DMS53 treated with DMSO at 0.1 percent for 48 hours (cell line): ENCODE results near the gene MACROH2A2.
A peak's percentile ranks its signal among the peaks of the same experiment; 100 is the strongest.
"Not testable (repeated sequence)": the region's sequence is repeated elsewhere in the genome, so short reads cannot be mapped to it uniquely, and the experiment has no call there.

Source experiments
- DNase-seq: peaks from one replicate; lab custom pipeline; 2025; ENCODE audit not compliant: unreplicated experiment; lab: John Stamatoyannopoulos, UW

MACROH2A2 gene

GRCh38 chr10:70066190-70066589 lies 13.5 kb downstream of the MACROH2A2 start:
- no peak for DNase-seq

GRCh38 chr10:70067586-70067985 lies 14.9 kb downstream of the MACROH2A2 start:
- no peak for DNase-seq

- no peak for DNase-seq
Observed at GRCh38 chr10:70068925-70069324, 16.3 kb downstream of the MACROH2A2 start.

- no peak for DNase-seq
Observed at GRCh38 chr10:70069346-70069745, 16.7 kb downstream of the MACROH2A2 start.

GRCh38 chr10:70070834-70071233 lies 18.2 kb downstream of the MACROH2A2 start:
- DNase-seq, result no peak

GRCh38 chr10:70074165-70074564 lies 21.5 kb downstream of the MACROH2A2 start:
- no peak for DNase-seq

- DNase-seq, result no peak
Observed at GRCh38 chr10:70074971-70075370, 22.3 kb downstream of the MACROH2A2 start.

- peak; percentile 47 for DNase-seq
Observed at GRCh38 chr10:70078329-70078728, 25.7 kb downstream of the MACROH2A2 start.

GRCh38 chr10:70078937-70079336 lies 26.3 kb downstream of the MACROH2A2 start:
- DNase-seq, result no peak

- not testable (repeated sequence) for DNase-seq
Observed at GRCh38 chr10:70080789-70081188, 28.1 kb downstream of the MACROH2A2 start.

- DNase-seq, result peak; percentile 4
Observed at GRCh38 chr10:70084189-70084588, 31.5 kb downstream of the MACROH2A2 start.

- peak; percentile 4 for DNase-seq
Observed at GRCh38 chr10:70085975-70086613, 33.4 kb downstream of the MACROH2A2 start.

GRCh38 chr10:70087616-70088307 lies 35.1 kb downstream of the MACROH2A2 start:
- DNase-seq, result no peak

GRCh38 chr10:70088308-70088698 lies 35.7 kb downstream of the MACROH2A2 start:
- no peak for DNase-seq

- no peak for DNase-seq
Observed at GRCh38 chr10:70090013-70090412, 37.4 kb downstream of the MACROH2A2 start.

GRCh38 chr10:70090951-70091350 lies 38.3 kb downstream of the MACROH2A2 start:
- no peak for DNase-seq

GRCh38 chr10:70092389-70092718 lies 39.7 kb downstream of the MACROH2A2 start:
- DNase-seq, result no peak

- DNase-seq, result no peak
Observed at GRCh38 chr10:70093335-70093944, 40.8 kb downstream of the MACROH2A2 start.

GRCh38 chr10:70094250-70094649 lies 41.6 kb downstream of the MACROH2A2 start:
- no peak for DNase-seq

GRCh38 chr10:70096016-70096704 lies 43.5 kb downstream of the MACROH2A2 start:
- no peak for DNase-seq

- DNase-seq, result no peak
Observed at GRCh38 chr10:70096705-70097420, 44.2 kb downstream of the MACROH2A2 start.
